PC-3 (cell line): ENCODE data around the gene PTPRN2.

Source experiments
- CTCF ChIP-seq: fragments of 300-600 bp; sonication (generic); conservative IDR thresholded peaks from 2 replicates; pipeline ENCODE4 v1.5.1; 2017; ENCODE audit warnings: antibody characterized with exemption, low read depth, mild to moderate bottlenecking, low read length
- EZH2 ChIP-seq: fragments of 300-600 bp; sonication (generic); IDR thresholded peaks from one replicate; pipeline ENCODE4 v1.6.1; 2017; ENCODE audit warnings: antibody characterized with exemption, mild to moderate bottlenecking, low read length; ENCODE audit not compliant: unreplicated experiment
- EZH2phosphoT487 ChIP-seq: fragments of 300-600 bp; sonication (generic); IDR thresholded peaks from 2 replicates; pipeline ENCODE4 v1.6.1; 2018; ENCODE audit warnings: mild to moderate bottlenecking, antibody characterized with exemption, low read length, borderline replicate concordance

GRCh38 chr7:157660971-157661610, 926.5 kb downstream of the PTPRN2 start:
- no peak for TF ChIP-seq CTCF
- TF ChIP-seq EZH2, result no peak
- no peak for TF ChIP-seq EZH2phosphoT487
